Endothelial cell of umbilical vein (primary cell): ENCODE data around the gene AGBL4. TPM values are rescaled to one million over a fixed set of nuclear protein-coding genes. Genes with fewer than 3 reads are reported as not detected.

Experiments
- BruUV-seq: library from RNA; stranded (reverse); fragments of 400-500 nt; replicated peaks from 2 replicates; lab custom pipeline; 2021; lab: Mats Ljungman, UMichigan
- CTCF ChIA-PET: fragments of 300-600, 350-600 bp; sonication (Branson Sonifier 250); formaldehyde crosslinking; loops from one replicate; lab custom pipeline; 2021; ENCODE audit warnings: antibody characterized with exemption, inconsistent platforms; lab: Charles Lee
- POLR2A ChIA-PET: fragments of 300-600, 350-600 bp; sonication (Branson Sonifier 250); formaldehyde crosslinking; loops from one replicate; lab custom pipeline; 2021; ENCODE audit warnings: antibody characterized with exemption, inconsistent platforms; lab: Charles Lee
- DNase-seq: peaks from one replicate; pipeline ENCODE4 v3.0.0-alpha.2; 2011; ENCODE audit warnings: low read depth, low spot score
- FAIRE-seq: peaks from 2 replicates; lab custom pipeline; 2011; peaks lifted over from hg19 to GRCh38; lab: Jason Lieb, UNC
- H2AFZ ChIP-seq: 2 replicates; pipeline ENCODE4 v1.6.0; 2012; ENCODE audit warnings: low read depth, low read length, control low read depth, inconsistent platforms
- H3K27ac ChIP-seq: 2 replicates; pipeline ENCODE4 v1.5.1; 2011; ENCODE audit warnings: low read depth, mild to moderate bottlenecking, control low read depth, low read length, moderate library complexity; ENCODE audit not compliant: insufficient read depth
- H3K27me3 ChIP-seq, 2 experiments: 2 replicates each; pipeline versions ENCODE4 v1.6.0 to v1.6.1; 2011; ENCODE audit warnings: low read length in 2 of 2, mixed read lengths in 1 of 2; ENCODE audit not compliant: control insufficient read depth in 2 of 2, insufficient read depth in 2 of 2
- H3K36me3 ChIP-seq, 2 experiments: 2 replicates in 1 of 2; 3 replicates in 1 of 2; pipeline ENCODE4 v1.5.1; 2011; ENCODE audit warnings: low read length in 2 of 2, mild to moderate bottlenecking in 1 of 2, moderate library complexity in 1 of 2; ENCODE audit not compliant: control insufficient read depth in 2 of 2, insufficient read depth in 2 of 2; ENCODE audit errors: extremely low read depth in 1 of 2
- H3K4me1 ChIP-seq: 3 replicates; pipeline ENCODE4 v1.5.1; 2011; ENCODE audit warnings: mild to moderate bottlenecking, low read length; ENCODE audit not compliant: control insufficient read depth, insufficient read depth; ENCODE audit errors: extremely low read depth
- H3K4me2 ChIP-seq: 2 replicates; pipeline ENCODE4 v1.6.1; 2011; ENCODE audit warnings: low read length, control low read depth, mixed read lengths; ENCODE audit not compliant: insufficient read depth
- H3K4me3 ChIP-seq, 3 experiments: fragments of 200-600 bp in 1 of 3; sonication (generic), shearing (Covaris generic) in 1 of 3; replicated peaks in 1 of 3; 2 replicates each; pipeline ENCODE4 v1.5.1; 2011 to 2016; ENCODE audit warnings: control low read depth in 3 of 3, low read length in 3 of 3, mild to moderate bottlenecking in 2 of 3, inconsistent platforms in 1 of 3, low read depth in 1 of 3, moderate library complexity in 1 of 3; ENCODE audit not compliant: insufficient read depth in 1 of 3
- H3K79me2 ChIP-seq: 2 replicates; pipeline ENCODE4 v1.6.0; 2012; ENCODE audit warnings: low read length, inconsistent platforms; ENCODE audit not compliant: control insufficient read depth, insufficient read depth
- H3K9ac ChIP-seq: replicated peaks from 2 replicates; pipeline ENCODE3; 2011; ENCODE audit warnings: low read length, control low read depth; ENCODE audit not compliant: insufficient read depth; ENCODE audit errors: extremely low read depth
- H3K9me1 ChIP-seq: replicated peaks from 3 replicates; pipeline ENCODE4 v1.6.0; 2011; ENCODE audit warnings: mild to moderate bottlenecking, low read length; ENCODE audit not compliant: control insufficient read depth, insufficient read depth; ENCODE audit errors: extremely low read depth
- H3K9me3 ChIP-seq: replicated peaks from 2 replicates; pipeline ENCODE4 v1.5.1; 2012; ENCODE audit warnings: low read length, inconsistent platforms; ENCODE audit not compliant: control insufficient read depth, insufficient read depth
- H4K20me1 ChIP-seq: replicated peaks from 2 replicates; pipeline ENCODE3; 2011; ENCODE audit warnings: mild to moderate bottlenecking, low read length; ENCODE audit not compliant: control insufficient read depth, insufficient read depth; ENCODE audit errors: extremely low read depth
- CTCF ChIP-seq, 2 donors: IDR thresholded peaks; 1 replicate in 1 of 2; 2 replicates in 1 of 2; pipeline ENCODE4 v1.5.1; 2011; ENCODE audit warnings: low read length in 2 of 2, mild to moderate bottlenecking in 2 of 2, moderate library complexity in 2 of 2, control low read depth in 1 of 2, inconsistent platforms in 1 of 2, low read depth in 1 of 2; ENCODE audit not compliant: insufficient read depth in 1 of 2; ENCODE audit errors: extremely low read depth in 1 of 2
- EZH2 ChIP-seq: IDR thresholded peaks from 2 replicates; pipeline ENCODE4 v1.6.1; 2012; ENCODE audit warnings: borderline replicate concordance, low read depth, mild to moderate bottlenecking, moderate library complexity, low read length, inconsistent platforms; ENCODE audit not compliant: severe bottlenecking
- FOS ChIP-seq: IDR thresholded peaks from 2 replicates; pipeline ENCODE4 v1.6.1; 2011; ENCODE audit warnings: mild to moderate bottlenecking, low read length, moderate library complexity, borderline replicate concordance; ENCODE audit not compliant: insufficient read depth
- GATA2 ChIP-seq: IDR thresholded peaks from 2 replicates; pipeline ENCODE4 v1.7.0; 2011; ENCODE audit warnings: low read depth, mild to moderate bottlenecking, moderate library complexity, mixed read lengths, low read length; ENCODE audit not compliant: insufficient read length, insufficient read depth
- JUN ChIP-seq: IDR thresholded peaks from 2 replicates; pipeline ENCODE4 v1.6.1; 2011; ENCODE audit warnings: borderline replicate concordance, low read depth; ENCODE audit not compliant: insufficient read length, insufficient read depth
- MAX ChIP-seq: IDR thresholded peaks from 2 replicates; pipeline ENCODE4 v1.6.1; 2011; ENCODE audit not compliant: insufficient read depth, insufficient read length
- MYC ChIP-seq: IDR thresholded peaks from one replicate; pipeline ENCODE4 v1.6.1; 2011; ENCODE audit warnings: mild to moderate bottlenecking, low read depth, low read length
- POLR2A ChIP-seq: IDR thresholded peaks from 2 replicates; pipeline ENCODE4 v1.6.1; 2012; ENCODE audit warnings: low read depth, mild to moderate bottlenecking, control low read depth, low read length
- POLR2AphosphoS5 ChIP-seq: IDR thresholded peaks from 2 replicates; pipeline ENCODE4 v1.6.1; 2012; ENCODE audit warnings: low read depth, mild to moderate bottlenecking, control low read depth, low read length, moderate library complexity; ENCODE audit not compliant: insufficient read depth
- dilution Hi-C: fragments of 300-500 bp; cut with MboI; formaldehyde crosslinking; loops from one replicate; pipeline ENCODE4 v1.15.0; 2019; ENCODE audit warnings: low sequenced_read_pairs; ENCODE audit not compliant: extremely low pct_ligation_motif_present
- intact Hi-C: fragments of 100-400 bp; cut with micrococcal nuclease; formaldehyde crosslinking; loops from one replicate; pipeline ENCODE4 v1.10.0; 2022
- polyA plus RNA-seq, 4 experiments: library from polyadenylated mRNA; depleted of rRNA in 3 of 4; stranded (reverse) in 3 of 4; unstranded in 1 of 4; fragments of >200 nt; gene quantifications; 2 replicates each; pipeline versions ENCODE4 v1.2.1 to v1.2.3, GENCODE V29; 2011 to 2012; ENCODE audit warnings: missing spikeins in 1 of 4
- total RNA-seq: library from RNA; stranded (reverse); gene quantifications from 2 replicates; pipeline ENCODE4 v1.2.3, GENCODE V29; 2021

Gene AGBL4
- total and polyA plus RNA-seq, 2 donors (not counting 3 experiments of a cell fraction or from before 2014, with no cell fraction given), result not detected

- Histone ChIP-seq H3K27me3 (no peaks in the 10 kb centered on the region), H3K9me3 (peaks cover 1% of the 10 kb centered on the region), H3K36me3 (no peaks in the 10 kb centered on the region), H3K27ac (no peak overlapping the region), H3K4me2 (no peak overlapping the region), H2AFZ (no peak overlapping the region), H3K9ac (no peak overlapping the region), H3K4me3 (no peak overlapping the region), H4K20me1 (no peaks in the 10 kb centered on the region), H3K9me1 (no peaks in the 10 kb centered on the region), H3K79me2 (no peaks in the 10 kb centered on the region), H3K4me1 (no peaks in the 10 kb centered on the region)
- TF ChIP-seq GATA2, result no peak
- no peak for TF ChIP-seq POLR2AphosphoS5
- no peak for TF ChIP-seq CTCF (IDR thresholded peaks at IDR 0.05; ENCODE audit: extremely low read depth in 1 of 2, insufficient read depth in 1 of 2, low read depth in 1 of 2, low read length in 2 of 2)
- TF ChIP-seq MYC, result no peak
- no peak for TF ChIP-seq EZH2
- TF ChIP-seq JUN, result no peak
- no peak for TF ChIP-seq FOS
- no peak for TF ChIP-seq MAX
- no peak for TF ChIP-seq POLR2A
- FAIRE-seq (no peak), DNase-seq (no peak)
- POLR2A ChIA-PET, result no interaction called here
- dilution Hi-C loops (no loop called here), intact Hi-C loops (no loop called here)
- BruUV-seq, result no TSS peak
- CTCF ChIA-PET, result no interaction called here
These were observed 397.3 kb downstream of the AGBL4 start for GRCh38 chr1:49626472-49626871.
